ENCODE results near the gene KCNA10.

KCNA10 gene

GRCh38 chr1:110477041-110477440 lies 41.9 kb downstream of the KCNA10 start:
- H3K27ac ChIP-seq (ENCODE audit: low read length, poor library complexity, severe bottlenecking): no peak overlapping the region
- no peak overlapping the region for H2AK5ac ChIP-seq (ENCODE audit: low read length, severe bottlenecking)
- no peak overlapping the region for H3K4me2 ChIP-seq (ENCODE audit: low read length, poor library complexity, severe bottlenecking)
- H3K4ac ChIP-seq (ENCODE audit: low read depth in 1 of 2, low read length in 2 of 2): no peak overlapping the region
- no peaks in the 10 kb centered on the region for H3K9me3 ChIP-seq (ENCODE audit: control insufficient read depth, low read length)
- H3K4me3 ChIP-seq (ENCODE audit: insufficient read depth in 1 of 2, low read depth in 1 of 2, low read length in 2 of 2): no peak overlapping the region
- no peak overlapping the region for H2AFZ ChIP-seq (ENCODE audit: low read depth, low read length)
- no peak overlapping the region for H2BK120ac ChIP-seq (ENCODE audit: low read depth, low read length)
- DNase-seq: peak; percentile 44
- H4K8ac ChIP-seq (ENCODE audit: low read length): no peak overlapping the region
- H3K18ac ChIP-seq (ENCODE audit: low read depth in 1 of 2, low read length in 2 of 2): no peak overlapping the region
- H3K4me1 ChIP-seq (ENCODE audit: control insufficient read depth, insufficient read depth, low read depth, low read length): peaks cover 2% of the 10 kb centered on the region
- H2BK12ac ChIP-seq (ENCODE audit: low read length in 2 of 2): no peak overlapping the region
- 94% methylated on average over 1 of the region's 2 CpGs for WGBS
- H3K23ac ChIP-seq (ENCODE audit: low read length in 2 of 2): no peak overlapping the region
- no peak overlapping the region for H2BK5ac ChIP-seq (ENCODE audit: low read depth, low read length, poor library complexity, severe bottlenecking)
- H3K14ac ChIP-seq (ENCODE audit: low read length in 2 of 2): peak overlapping the region in 1 of 2 experiments; percentile 11
- H3K9ac ChIP-seq (ENCODE audit: low read length): no peak overlapping the region
- H4K91ac ChIP-seq (ENCODE audit: low read length): no peak overlapping the region
- H3K79me1 ChIP-seq (replicated peaks; ENCODE audit: low read length, poor library complexity, severe bottlenecking): no peaks in the 10 kb centered on the region
- no peaks in the 10 kb centered on the region for H3K36me3 ChIP-seq (ENCODE audit: control insufficient read depth in 1 of 2, insufficient read depth in 2 of 2, low read depth in 1 of 2, low read length in 2 of 2)
- H3K27me3 ChIP-seq (ENCODE audit: control insufficient read depth in 1 of 2, insufficient read depth in 1 of 2, low read length in 2 of 2): peaks cover 6 to 18% of the 10 kb centered on the region in 2 experiments
- H2BK15ac ChIP-seq (ENCODE audit: low read depth, poor library complexity, severe bottlenecking): no peak overlapping the region

- H3K36me3 ChIP-seq (ENCODE audit: control insufficient read depth in 1 of 2, insufficient read depth in 2 of 2, low read depth in 1 of 2, low read length in 2 of 2): no peaks in the 10 kb centered on the region
- DNase-seq: peak; percentile 18
- no peak overlapping the region for H3K4me2 ChIP-seq (ENCODE audit: low read length, poor library complexity, severe bottlenecking)
- no peaks in the 10 kb centered on the region for H3K9me3 ChIP-seq (ENCODE audit: control insufficient read depth, low read length)
- H3K18ac ChIP-seq (ENCODE audit: low read depth in 1 of 2, low read length in 2 of 2): no peak overlapping the region
- H3K9ac ChIP-seq (ENCODE audit: low read length): no peak overlapping the region
- no peak overlapping the region for H3K4ac ChIP-seq (ENCODE audit: low read depth in 1 of 2, low read length in 2 of 2)
- WGBS: 57% methylated on average over 7 of the region's 10 CpGs
- H3K27me3 ChIP-seq (ENCODE audit: control insufficient read depth in 1 of 2, insufficient read depth in 1 of 2, low read length in 2 of 2): peaks cover 6 to 10% of the 10 kb centered on the region in 2 experiments
- no peak overlapping the region for H2BK15ac ChIP-seq (ENCODE audit: low read depth, poor library complexity, severe bottlenecking)
- no peak overlapping the region for H3K14ac ChIP-seq (ENCODE audit: low read length in 2 of 2)
- H2BK5ac ChIP-seq (ENCODE audit: low read depth, low read length, poor library complexity, severe bottlenecking): no peak overlapping the region
- H3K4me1 ChIP-seq (ENCODE audit: control insufficient read depth, insufficient read depth, low read depth, low read length): peaks cover 2% of the 10 kb centered on the region
- no peak overlapping the region for H3K23ac ChIP-seq (ENCODE audit: low read length in 2 of 2)
- no peak overlapping the region for H2BK12ac ChIP-seq (ENCODE audit: low read length in 2 of 2)
- no peak overlapping the region for H4K8ac ChIP-seq (ENCODE audit: low read length)
- H2BK120ac ChIP-seq (ENCODE audit: low read depth, low read length): no peak overlapping the region
- H3K4me3 ChIP-seq (ENCODE audit: insufficient read depth in 1 of 2, low read depth in 1 of 2, low read length in 2 of 2): no peak overlapping the region
- peak overlapping the region; percentile 47 for H2AFZ ChIP-seq (ENCODE audit: low read depth, low read length)
- H3K79me1 ChIP-seq (replicated peaks; ENCODE audit: low read length, poor library complexity, severe bottlenecking): no peaks in the 10 kb centered on the region
- H3K27ac ChIP-seq (ENCODE audit: low read length, poor library complexity, severe bottlenecking): no peak overlapping the region
- no peak overlapping the region for H4K91ac ChIP-seq (ENCODE audit: low read length)
- no peak overlapping the region for H2AK5ac ChIP-seq (ENCODE audit: low read length, severe bottlenecking)
Observed at GRCh38 chr1:110476028-110476765, 42.8 kb downstream of the KCNA10 start.

GRCh38 chr1:110475362-110476027 lies 43.5 kb downstream of the KCNA10 start:
- WGBS: 88% methylated on average over 5 of the region's 5 CpGs
- Histone ChIP-seq H3K4me3 (ENCODE audit: insufficient read depth in 1 of 2, low read depth in 1 of 2, low read length in 2 of 2) (no peak overlapping the region), H3K27me3 (ENCODE audit: control insufficient read depth in 1 of 2, insufficient read depth in 1 of 2, low read length in 2 of 2) (peaks cover 5 to 6% of the 10 kb centered on the region in 2 experiments), H4K91ac (ENCODE audit: low read length) (no peak overlapping the region), H3K14ac (ENCODE audit: low read length in 2 of 2) (no peak overlapping the region), H3K4me1 (ENCODE audit: control insufficient read depth, insufficient read depth, low read depth, low read length) (peaks cover 2% of the 10 kb centered on the region), H3K23ac (ENCODE audit: low read length in 2 of 2) (no peak overlapping the region), H3K4me2 (ENCODE audit: low read length, poor library complexity, severe bottlenecking) (no peak overlapping the region), H4K8ac (ENCODE audit: low read length) (no peak overlapping the region), H3K36me3 (ENCODE audit: control insufficient read depth in 1 of 2, insufficient read depth in 2 of 2, low read depth in 1 of 2, low read length in 2 of 2) (no peaks in the 10 kb centered on the region), H3K9me3 (ENCODE audit: control insufficient read depth, low read length) (no peaks in the 10 kb centered on the region), H3K27ac (ENCODE audit: low read length, poor library complexity, severe bottlenecking) (no peak overlapping the region), H3K18ac (ENCODE audit: low read depth in 1 of 2, low read length in 2 of 2) (no peak overlapping the region), H3K9ac (ENCODE audit: low read length) (no peak overlapping the region), H2BK120ac (ENCODE audit: low read depth, low read length) (no peak overlapping the region), H2AK5ac (ENCODE audit: low read length, severe bottlenecking) (no peak overlapping the region), H3K79me1 (replicated peaks; ENCODE audit: low read length, poor library complexity, severe bottlenecking) (no peaks in the 10 kb centered on the region), H2AFZ (ENCODE audit: low read depth, low read length) (peak overlapping the region; percentile 47), H2BK5ac (ENCODE audit: low read depth, low read length, poor library complexity, severe bottlenecking) (no peak overlapping the region), H3K4ac (ENCODE audit: low read depth in 1 of 2, low read length in 2 of 2) (no peak overlapping the region), H2BK15ac (ENCODE audit: low read depth, poor library complexity, severe bottlenecking) (no peak overlapping the region), H2BK12ac (ENCODE audit: low read length in 2 of 2) (no peak overlapping the region)
- DNase-seq: no peak

GRCh38 chr1:110474444-110474843 lies 44.5 kb downstream of the KCNA10 start:
- no peak overlapping the region for H3K4me2 ChIP-seq (ENCODE audit: low read length, poor library complexity, severe bottlenecking)
- H3K27me3 ChIP-seq (ENCODE audit: control insufficient read depth in 1 of 2, insufficient read depth in 1 of 2, low read length in 2 of 2): peaks cover 3 to 4% of the 10 kb centered on the region in 2 experiments
- H3K9me3 ChIP-seq (ENCODE audit: control insufficient read depth, low read length): no peaks in the 10 kb centered on the region
- H2AFZ ChIP-seq (ENCODE audit: low read depth, low read length): no peak overlapping the region
- H3K27ac ChIP-seq (ENCODE audit: low read length, poor library complexity, severe bottlenecking): no peak overlapping the region
- H4K8ac ChIP-seq (ENCODE audit: low read length): no peak overlapping the region
- 93% methylated on average over 5 of the region's 6 CpGs for WGBS
- no peak overlapping the region for H2AK5ac ChIP-seq (ENCODE audit: low read length, severe bottlenecking)
- H4K91ac ChIP-seq (ENCODE audit: low read length): no peak overlapping the region
- H2BK120ac ChIP-seq (ENCODE audit: low read depth, low read length): no peak overlapping the region
- H2BK12ac ChIP-seq (ENCODE audit: low read length in 2 of 2): no peak overlapping the region
- H3K79me1 ChIP-seq (replicated peaks; ENCODE audit: low read length, poor library complexity, severe bottlenecking): no peaks in the 10 kb centered on the region
- H3K23ac ChIP-seq (ENCODE audit: low read length in 2 of 2): no peak overlapping the region
- no peaks in the 10 kb centered on the region for H3K36me3 ChIP-seq (ENCODE audit: control insufficient read depth in 1 of 2, insufficient read depth in 2 of 2, low read depth in 1 of 2, low read length in 2 of 2)
- no peak overlapping the region for H2BK15ac ChIP-seq (ENCODE audit: low read depth, poor library complexity, severe bottlenecking)
- no peak overlapping the region for H2BK5ac ChIP-seq (ENCODE audit: low read depth, low read length, poor library complexity, severe bottlenecking)
- no peak overlapping the region for H3K9ac ChIP-seq (ENCODE audit: low read length)
- peaks cover 2% of the 10 kb centered on the region for H3K4me1 ChIP-seq (ENCODE audit: control insufficient read depth, insufficient read depth, low read depth, low read length)
- DNase-seq: no peak
- no peak overlapping the region for H3K4me3 ChIP-seq (ENCODE audit: insufficient read depth in 1 of 2, low read depth in 1 of 2, low read length in 2 of 2)
- no peak overlapping the region for H3K4ac ChIP-seq (ENCODE audit: low read depth in 1 of 2, low read length in 2 of 2)
- no peak overlapping the region for H3K14ac ChIP-seq (ENCODE audit: low read length in 2 of 2)
- H3K18ac ChIP-seq (ENCODE audit: low read depth in 1 of 2, low read length in 2 of 2): no peak overlapping the region

Data from mesenchymal stem cell (in vitro differentiated cells and primary cell).